Measurements from ENCODE around the gene ARRDC3.

DNA sequence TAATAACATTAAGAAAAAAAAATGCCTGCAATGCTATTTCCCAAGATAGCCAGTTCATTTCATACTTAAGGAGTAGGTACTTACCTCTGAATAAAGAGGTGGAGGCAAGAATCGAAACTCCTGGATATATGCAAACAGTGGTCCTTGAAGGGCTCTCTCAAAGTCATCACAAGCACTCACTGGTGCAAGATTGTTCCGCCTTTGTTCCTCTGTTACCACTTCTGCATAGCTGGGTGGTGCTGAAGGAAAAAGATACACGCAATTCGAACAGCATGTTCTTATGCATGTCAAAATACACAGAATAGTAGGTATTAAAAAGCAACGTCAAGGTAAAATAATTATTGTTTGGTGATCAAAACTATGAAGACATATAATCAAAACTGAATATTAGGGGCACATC lies 9.5 kb downstream of the ARRDC3 start:
- TF ChIP-seq, protein P1, sequence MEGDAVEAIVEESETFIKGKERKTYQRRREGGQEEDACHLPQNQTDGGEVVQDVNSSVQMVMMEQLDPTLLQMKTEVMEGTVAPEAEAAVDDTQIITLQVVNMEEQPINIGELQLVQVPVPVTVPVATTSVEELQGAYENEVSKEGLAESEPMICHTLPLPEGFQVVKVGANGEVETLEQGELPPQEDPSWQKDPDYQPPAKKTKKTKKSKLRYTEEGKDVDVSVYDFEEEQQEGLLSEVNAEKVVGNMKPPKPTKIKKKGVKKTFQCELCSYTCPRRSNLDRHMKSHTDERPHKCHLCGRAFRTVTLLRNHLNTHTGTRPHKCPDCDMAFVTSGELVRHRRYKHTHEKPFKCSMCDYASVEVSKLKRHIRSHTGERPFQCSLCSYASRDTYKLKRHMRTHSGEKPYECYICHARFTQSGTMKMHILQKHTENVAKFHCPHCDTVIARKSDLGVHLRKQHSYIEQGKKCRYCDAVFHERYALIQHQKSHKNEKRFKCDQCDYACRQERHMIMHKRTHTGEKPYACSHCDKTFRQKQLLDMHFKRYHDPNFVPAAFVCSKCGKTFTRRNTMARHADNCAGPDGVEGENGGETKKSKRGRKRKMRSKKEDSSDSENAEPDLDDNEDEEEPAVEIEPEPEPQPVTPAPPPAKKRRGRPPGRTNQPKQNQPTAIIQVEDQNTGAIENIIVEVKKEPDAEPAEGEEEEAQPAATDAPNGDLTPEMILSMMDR (IDR thresholded peaks at IDR 0.05), result no peak
- TF ChIP-seq POLR2A (IDR thresholded peaks at IDR 0.05), result no peak

Data from heart left ventricle (tissue), 13 donors.